HepG2 (cell line): Measurements from ENCODE around the gene MTCL1. TPM values are rescaled to one million over a fixed set of nuclear protein-coding genes. Genes with fewer than 3 reads are reported as not detected.

ENCODE experiments used
- ATAC-seq: fragments of 200-7000 bp; cut with Tn5 transposase; 3 replicates; pipeline ENCODE4 v1.9.1; 2020; ENCODE audit warnings: mild to moderate bottlenecking, moderate library complexity
- BruUV-seq: library from RNA; stranded (reverse); fragments of 400-500 nt; replicated peaks from 2 replicates; lab custom pipeline; 2021; lab: Mats Ljungman, UMichigan
- CTCF ChIA-PET: fragments of 300-600 bp; formaldehyde crosslinking; extraction: SDS; loops from one replicate; lab custom pipeline; 2021; ENCODE audit warnings: low total read pairs, inconsistent platforms, low intra/inter-chr PET ratio; lab: Yijun Ruan, JAX
- POLR2A ChIA-PET: fragments of 350-600 bp; sonication (Branson Sonifier 250); formaldehyde crosslinking; loops from one replicate; lab custom pipeline; 2020; ENCODE audit warnings: antibody characterized with exemption, inconsistent platforms; lab: Yijun Ruan, JAX
- DNase-seq: peaks from one replicate; pipeline ENCODE4 v3.0.0-alpha.2; 2015; ENCODE audit warnings: low spot score
- FAIRE-seq: peaks from 3 replicates; lab custom pipeline; 2011; peaks lifted over from hg19 to GRCh38; lab: Jason Lieb, UNC
- H2AFZ ChIP-seq: one replicate; pipeline ENCODE4 v1.6.1; 2011; ENCODE audit warnings: low read length, inconsistent platforms
- H3K27ac ChIP-seq: fragments of 300-600 bp; 3 replicates; pipeline ENCODE4 v1.8.0; 2011; ENCODE audit warnings: mixed run types, mild to moderate bottlenecking, mixed read lengths, low read length, inconsistent platforms; ENCODE audit not compliant: insufficient read depth; ENCODE audit errors: extremely low read length
- H3K27me3 ChIP-seq, 2 experiments: fragments of 200-600 bp in 1 of 2; 2 replicates in 1 of 2; 3 replicates in 1 of 2; pipeline versions ENCODE4 v1.6.0 to v1.8.0; 2011; ENCODE audit warnings: low read length in 2 of 2, mild to moderate bottlenecking in 2 of 2, moderate library complexity in 2 of 2, inconsistent platforms in 1 of 2; ENCODE audit not compliant: insufficient read depth in 2 of 2, control insufficient read depth in 1 of 2
- H3K36me3 ChIP-seq, 2 experiments: fragments of 200-600 bp in 1 of 2; replicated peaks in 1 of 2; 2 replicates in 1 of 2; 3 replicates in 1 of 2; pipeline versions ENCODE4 v1.5.1 to v1.8.0; 2011; ENCODE audit warnings: low read length in 2 of 2, inconsistent platforms in 1 of 2; ENCODE audit not compliant: insufficient read depth in 2 of 2, control insufficient read depth in 1 of 2
- H3K4me1 ChIP-seq: 2 replicates; pipeline ENCODE4 v1.5.1; 2012; ENCODE audit warnings: low read length, inconsistent platforms; ENCODE audit not compliant: insufficient read depth
- H3K4me2 ChIP-seq: 2 replicates; pipeline ENCODE4 v1.6.0; 2011; ENCODE audit warnings: low read depth, low read length, inconsistent platforms
- H3K4me3 ChIP-seq, 3 experiments: fragments of 200-600 bp in 1 of 3; sonication (generic), shearing (Covaris generic) in 1 of 3; replicated peaks in 1 of 3; 2 replicates each; pipeline ENCODE4 v1.5.1; 2011 to 2016; ENCODE audit warnings: low read length in 3 of 3, inconsistent platforms in 2 of 3, low read depth in 2 of 3, mild to moderate bottlenecking in 2 of 3, control low read depth in 1 of 3, mixed read lengths in 1 of 3; ENCODE audit not compliant: insufficient read depth in 1 of 3
- H3K79me2 ChIP-seq: one replicate; pipeline ENCODE4 v1.6.1; 2011; ENCODE audit warnings: low read length, inconsistent platforms; ENCODE audit not compliant: insufficient read depth
- H3K9ac ChIP-seq: 2 replicates; pipeline ENCODE4 v1.6.0; 2011; ENCODE audit warnings: mild to moderate bottlenecking, low read depth, low read length, inconsistent platforms; ENCODE audit not compliant: insufficient read depth
- H3K9me3 ChIP-seq: 2 replicates; pipeline ENCODE4 v1.5.1; 2012; ENCODE audit warnings: mild to moderate bottlenecking, low read length
- H4K20me1 ChIP-seq: 2 replicates; pipeline ENCODE4 v1.6.0; 2011; ENCODE audit warnings: inconsistent platforms, mild to moderate bottlenecking, low read length, moderate library complexity; ENCODE audit not compliant: insufficient read depth
- ATF7-NPFF ChIP-seq: sonication (generic); formaldehyde crosslinking; IDR thresholded peaks from 2 replicates; pipeline ENCODE4 v1.8.1; 2023; ENCODE audit warnings: mild to moderate bottlenecking, low read depth, missing genetic modification reagents, moderate library complexity
- ATRX ChIP-seq: sonication (generic); formaldehyde crosslinking; IDR thresholded peaks from 2 replicates; pipeline ENCODE4 v1.4.0; 2020; ENCODE audit warnings: missing genetic modification reagents, borderline replicate concordance
- KLF12 ChIP-seq: sonication (generic); formaldehyde crosslinking; IDR thresholded peaks from 2 replicates; pipeline ENCODE4 v1.4.0; 2020; ENCODE audit warnings: missing genetic modification reagents, borderline replicate concordance
- MED13 ChIP-seq: sonication (generic); formaldehyde crosslinking; IDR thresholded peaks from 2 replicates; pipeline ENCODE4 v1.5.0; 2020; ENCODE audit warnings: missing genetic modification reagents
- PAX8 ChIP-seq: sonication (generic); formaldehyde crosslinking; IDR thresholded peaks from 2 replicates; pipeline ENCODE4 v1.8.0; 2022; ENCODE audit warnings: mild to moderate bottlenecking, missing genetic modification reagents, borderline replicate concordance
- POLR2AphosphoS2 ChIP-seq: IDR thresholded peaks from 2 replicates; pipeline ENCODE4 v1.6.1; 2011; ENCODE audit warnings: low read depth, low read length, improper control_type of control experiment
- RFX1 ChIP-seq: fragments of 450-650 bp; IDR thresholded peaks from 2 replicates; pipeline ENCODE4 v1.6.1; 2017
- ZNF24 ChIP-seq: fragments of 450-650 bp; IDR thresholded peaks from 2 replicates; pipeline ENCODE4 v1.6.1; 2017; ENCODE audit warnings: antibody characterized with exemption, mild to moderate bottlenecking
- ZNF335 ChIP-seq: sonication (generic); formaldehyde crosslinking; IDR thresholded peaks from 2 replicates; pipeline ENCODE4 v1.4.0; 2020; ENCODE audit warnings: missing genetic modification reagents
- ZNF607 ChIP-seq: sonication (generic); formaldehyde crosslinking; IDR thresholded peaks from 2 replicates; pipeline ENCODE4 v1.5.1; 2020; ENCODE audit warnings: missing genetic modification reagents, mild to moderate bottlenecking, borderline replicate concordance
- ZNF720 ChIP-seq: sonication (generic); formaldehyde crosslinking; IDR thresholded peaks from 2 replicates; pipeline ENCODE4 v1.4.0; 2020; ENCODE audit warnings: missing genetic modification reagents
- ZSCAN21 ChIP-seq: sonication (generic); formaldehyde crosslinking; IDR thresholded peaks from 2 replicates; pipeline ENCODE4 v1.8.0; 2022; ENCODE audit warnings: mild to moderate bottlenecking, missing genetic modification reagents, moderate library complexity, borderline replicate concordance
- WGBS: methylation state at CpG from one replicate; pipeline ENCODE4 v1.1.6; 2017; ENCODE audit warnings: low lambda C conversion rate; 5-methylcytosine and 5-hydroxymethylcytosine counted together
- in situ Hi-C: cut with HindIII; loops from 2 replicates; pipeline ENCODE4 v1.10.0; 2017; ENCODE audit warnings: low pct_unique_long_range_greater_than_20kb; ENCODE audit not compliant: extremely low pct_ligation_motif_present
- intact Hi-C: fragments of 100-400 bp; cut with micrococcal nuclease; formaldehyde crosslinking; loops from one replicate; pipeline ENCODE4 v1.10.0; 2022; ENCODE audit not compliant: unreplicated experiment
- polyA plus RNA-seq, 8 experiments: library from polyadenylated mRNA; depleted of rRNA in 3 of 8; stranded (reverse) in 7 of 8; unstranded in 1 of 8; fragments of >200 nt; fragmentation: Illumina TruSeq in 4 of 8; extraction: Trizol in 4 of 8; gene quantifications; 2 replicates each; pipeline versions ENCODE4 v1.2.1 to v1.2.3, GENCODE V29; 2011 to 2016; ENCODE audit warnings: low read depth in 4 of 8, missing spikeins in 1 of 8, mixed read lengths in 1 of 8; ENCODE audit not compliant: insufficient read depth in 1 of 8
- total RNA-seq, 5 experiments: library from RNA; depleted of rRNA; stranded (reverse); fragments of >200 nt; fragmentation: Illumina TruSeq; extraction: Trizol; gene quantifications; 2 replicates each; pipeline ENCODE4 v1.2.3, GENCODE V29; 2016; ENCODE audit warnings: low read depth in 1 of 5
- TF ChIP-seq, protein P1 (sequence below): sonication (generic); formaldehyde crosslinking; IDR thresholded peaks from 2 replicates; pipeline ENCODE4 v1.8.0; 2023; ENCODE audit warnings: mild to moderate bottlenecking, missing genetic modification reagents
- TF ChIP-seq, protein P2 (sequence below): IDR thresholded peaks from 2 replicates; pipeline ENCODE4 v1.6.1; 2012; ENCODE audit warnings: low read depth, low read length, improper control_type of control experiment
- TF ChIP-seq, protein P3 (sequence below): sonication (generic); formaldehyde crosslinking; IDR thresholded peaks from 2 replicates; pipeline ENCODE4 v1.4.0; 2020; ENCODE audit warnings: missing genetic modification reagents
- TF ChIP-seq, protein P4 (sequence below): sonication (generic); formaldehyde crosslinking; IDR thresholded peaks from 2 replicates; pipeline ENCODE4 v1.5.0; 2020; ENCODE audit warnings: missing genetic modification reagents

The MTCL1 gene
- total and polyA plus RNA-seq, 2 of the 13 experiments (the other 11 are each of a cell fraction or from before 2014, with no cell fraction given): 3.1 to 3.2 TPM

DNA sequence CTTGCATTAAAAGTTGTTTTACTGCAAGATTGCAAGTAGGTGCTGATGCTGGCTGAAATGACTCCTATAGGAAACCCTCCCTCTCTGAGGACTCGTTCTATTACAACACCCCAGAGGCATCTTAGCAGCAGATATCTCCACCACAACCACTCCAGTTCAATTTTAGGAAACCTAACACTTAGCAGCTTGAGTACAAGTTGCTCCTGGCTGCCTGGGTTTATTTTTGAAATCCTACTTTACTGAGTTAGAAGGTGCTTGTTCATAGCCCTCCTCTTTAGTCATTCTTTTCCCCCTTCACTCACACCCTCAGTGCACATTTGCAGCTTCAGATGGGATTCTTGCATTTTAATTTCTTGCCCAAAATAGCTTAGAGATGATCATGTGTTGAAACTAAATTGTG lies 111.5 kb downstream of the MTCL1 start (continued):
- TF ChIP-seq, protein P1, sequence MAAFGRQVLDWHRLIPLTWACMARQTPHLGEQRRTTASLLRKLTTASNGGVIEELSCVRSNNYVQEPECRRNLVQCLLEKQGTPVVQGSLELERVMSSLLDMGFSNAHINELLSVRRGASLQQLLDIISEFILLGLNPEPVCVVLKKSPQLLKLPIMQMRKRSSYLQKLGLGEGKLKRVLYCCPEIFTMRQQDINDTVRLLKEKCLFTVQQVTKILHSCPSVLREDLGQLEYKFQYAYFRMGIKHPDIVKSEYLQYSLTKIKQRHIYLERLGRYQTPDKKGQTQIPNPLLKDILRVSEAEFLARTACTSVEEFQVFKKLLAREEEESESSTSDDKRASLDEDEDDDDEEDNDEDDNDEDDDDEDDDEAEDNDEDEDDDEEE: no peak

DNA sequence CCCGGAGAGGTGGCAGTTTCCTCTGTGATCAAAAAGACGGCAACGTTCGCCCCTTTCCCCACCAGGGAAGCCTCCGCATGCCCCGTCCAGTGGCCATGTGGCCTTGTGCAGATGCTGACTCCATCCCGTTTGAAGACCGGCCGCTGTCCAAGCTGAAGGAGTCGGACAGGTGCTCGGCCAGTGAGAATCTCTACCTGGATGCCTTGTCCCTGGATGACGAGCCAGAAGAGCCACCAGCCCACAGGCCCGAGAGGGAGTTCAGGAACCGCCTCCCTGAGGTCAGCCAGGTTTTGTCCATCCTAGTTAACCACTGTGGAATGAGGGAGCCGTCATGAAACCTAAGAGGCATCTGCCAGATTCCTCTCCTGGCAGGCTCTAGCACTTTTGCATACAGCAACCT lies 113.6 kb downstream of the MTCL1 start:
- DNase-seq: no peak
- ATAC-seq: no peak
- in situ Hi-C loops: no loop called here
- 88% methylated on average over 6 of the region's 15 CpGs for WGBS
- no peaks in the 10 kb centered on the region for H3K9me3 ChIP-seq
- TF ChIP-seq ZSCAN21 (CRISPR knock-in tag) (no peak), ZNF24 (no peak), ZNF720 (no peak), ZNF607 (no peak), ATRX (CRISPR knock-in tag) (no peak), POLR2AphosphoS2 (no peak), RFX1 (no peak), MED13 (CRISPR knock-in tag) (no peak), ATF7-NPFF (no peak), PAX8 (CRISPR knock-in tag) (no peak), ZNF335 (CRISPR knock-in tag) (no peak), KLF12 (CRISPR knock-in tag) (no peak)
- TF ChIP-seq, protein P2, sequence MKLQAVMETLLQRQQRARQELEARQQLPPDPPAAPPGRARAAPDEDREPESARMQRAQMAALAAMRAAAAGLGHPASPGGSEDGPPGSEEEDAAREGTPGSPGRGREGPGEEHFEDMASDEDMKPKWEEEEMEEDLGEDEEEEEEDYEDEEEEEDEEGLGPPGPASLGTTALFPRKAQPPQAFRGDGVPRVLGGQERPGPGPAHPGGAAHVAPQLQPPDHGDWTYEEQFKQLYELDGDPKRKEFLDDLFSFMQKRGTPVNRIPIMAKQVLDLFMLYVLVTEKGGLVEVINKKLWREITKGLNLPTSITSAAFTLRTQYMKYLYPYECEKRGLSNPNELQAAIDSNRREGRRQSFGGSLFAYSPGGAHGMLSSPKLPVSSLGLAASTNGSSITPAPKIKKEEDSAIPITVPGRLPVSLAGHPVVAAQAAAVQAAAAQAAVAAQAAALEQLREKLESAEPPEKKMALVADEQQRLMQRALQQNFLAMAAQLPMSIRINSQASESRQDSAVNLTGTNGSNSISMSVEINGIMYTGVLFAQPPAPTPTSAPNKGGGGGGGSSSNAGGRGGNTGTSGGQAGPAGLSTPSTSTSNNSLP: no peak
- TF ChIP-seq, protein P3, sequence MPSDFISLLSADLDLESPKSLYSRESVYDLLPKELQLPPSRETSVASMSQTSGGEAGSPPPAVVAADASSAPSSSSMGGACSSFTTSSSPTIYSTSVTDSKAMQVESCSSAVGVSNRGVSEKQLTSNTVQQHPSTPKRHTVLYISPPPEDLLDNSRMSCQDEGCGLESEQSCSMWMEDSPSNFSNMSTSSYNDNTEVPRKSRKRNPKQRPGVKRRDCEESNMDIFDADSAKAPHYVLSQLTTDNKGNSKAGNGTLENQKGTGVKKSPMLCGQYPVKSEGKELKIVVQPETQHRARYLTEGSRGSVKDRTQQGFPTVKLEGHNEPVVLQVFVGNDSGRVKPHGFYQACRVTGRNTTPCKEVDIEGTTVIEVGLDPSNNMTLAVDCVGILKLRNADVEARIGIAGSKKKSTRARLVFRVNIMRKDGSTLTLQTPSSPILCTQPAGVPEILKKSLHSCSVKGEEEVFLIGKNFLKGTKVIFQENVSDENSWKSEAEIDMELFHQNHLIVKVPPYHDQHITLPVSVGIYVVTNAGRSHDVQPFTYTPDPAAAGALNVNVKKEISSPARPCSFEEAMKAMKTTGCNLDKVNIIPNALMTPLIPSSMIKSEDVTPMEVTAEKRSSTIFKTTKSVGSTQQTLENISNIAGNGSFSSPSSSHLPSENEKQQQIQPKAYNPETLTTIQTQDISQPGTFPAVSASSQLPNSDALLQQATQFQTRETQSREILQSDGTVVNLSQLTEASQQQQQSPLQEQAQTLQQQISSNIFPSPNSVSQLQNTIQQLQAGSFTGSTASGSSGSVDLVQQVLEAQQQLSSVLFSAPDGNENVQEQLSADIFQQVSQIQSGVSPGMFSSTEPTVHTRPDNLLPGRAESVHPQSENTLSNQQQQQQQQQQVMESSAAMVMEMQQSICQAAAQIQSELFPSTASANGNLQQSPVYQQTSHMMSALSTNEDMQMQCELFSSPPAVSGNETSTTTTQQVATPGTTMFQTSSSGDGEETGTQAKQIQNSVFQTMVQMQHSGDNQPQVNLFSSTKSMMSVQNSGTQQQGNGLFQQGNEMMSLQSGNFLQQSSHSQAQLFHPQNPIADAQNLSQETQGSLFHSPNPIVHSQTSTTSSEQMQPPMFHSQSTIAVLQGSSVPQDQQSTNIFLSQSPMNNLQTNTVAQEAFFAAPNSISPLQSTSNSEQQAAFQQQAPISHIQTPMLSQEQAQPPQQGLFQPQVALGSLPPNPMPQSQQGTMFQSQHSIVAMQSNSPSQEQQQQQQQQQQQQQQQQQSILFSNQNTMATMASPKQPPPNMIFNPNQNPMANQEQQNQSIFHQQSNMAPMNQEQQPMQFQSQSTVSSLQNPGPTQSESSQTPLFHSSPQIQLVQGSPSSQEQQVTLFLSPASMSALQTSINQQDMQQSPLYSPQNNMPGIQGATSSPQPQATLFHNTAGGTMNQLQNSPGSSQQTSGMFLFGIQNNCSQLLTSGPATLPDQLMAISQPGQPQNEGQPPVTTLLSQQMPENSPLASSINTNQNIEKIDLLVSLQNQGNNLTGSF: no peak
- TF ChIP-seq, protein P4, sequence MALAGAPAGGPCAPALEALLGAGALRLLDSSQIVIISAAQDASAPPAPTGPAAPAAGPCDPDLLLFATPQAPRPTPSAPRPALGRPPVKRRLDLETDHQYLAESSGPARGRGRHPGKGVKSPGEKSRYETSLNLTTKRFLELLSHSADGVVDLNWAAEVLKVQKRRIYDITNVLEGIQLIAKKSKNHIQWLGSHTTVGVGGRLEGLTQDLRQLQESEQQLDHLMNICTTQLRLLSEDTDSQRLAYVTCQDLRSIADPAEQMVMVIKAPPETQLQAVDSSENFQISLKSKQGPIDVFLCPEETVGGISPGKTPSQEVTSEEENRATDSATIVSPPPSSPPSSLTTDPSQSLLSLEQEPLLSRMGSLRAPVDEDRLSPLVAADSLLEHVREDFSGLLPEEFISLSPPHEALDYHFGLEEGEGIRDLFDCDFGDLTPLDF (CRISPR knock-in tag): no peak
- POLR2A ChIA-PET: no interaction called here
- H3K27ac ChIP-seq: no peak overlapping the region
- no peak overlapping the region for H2AFZ ChIP-seq
- CTCF ChIA-PET: no interaction called here
- no peaks in the 10 kb centered on the region for H3K79me2 ChIP-seq
- H3K4me3 ChIP-seq: no peak overlapping the region
- intact Hi-C loops: no loop called here
- no peaks in the 10 kb centered on the region for H3K27me3 ChIP-seq
- no peaks in the 10 kb centered on the region for H3K4me1 ChIP-seq
- no peak for FAIRE-seq
- no peak overlapping the region for H3K9ac ChIP-seq
- no TSS peak for BruUV-seq
- no peaks in the 10 kb centered on the region for H3K36me3 ChIP-seq
- no peak overlapping the region for H3K4me2 ChIP-seq
- no peaks in the 10 kb centered on the region for H4K20me1 ChIP-seq
